Measurements from ENCODE around the gene PCBP3.

DNA sequence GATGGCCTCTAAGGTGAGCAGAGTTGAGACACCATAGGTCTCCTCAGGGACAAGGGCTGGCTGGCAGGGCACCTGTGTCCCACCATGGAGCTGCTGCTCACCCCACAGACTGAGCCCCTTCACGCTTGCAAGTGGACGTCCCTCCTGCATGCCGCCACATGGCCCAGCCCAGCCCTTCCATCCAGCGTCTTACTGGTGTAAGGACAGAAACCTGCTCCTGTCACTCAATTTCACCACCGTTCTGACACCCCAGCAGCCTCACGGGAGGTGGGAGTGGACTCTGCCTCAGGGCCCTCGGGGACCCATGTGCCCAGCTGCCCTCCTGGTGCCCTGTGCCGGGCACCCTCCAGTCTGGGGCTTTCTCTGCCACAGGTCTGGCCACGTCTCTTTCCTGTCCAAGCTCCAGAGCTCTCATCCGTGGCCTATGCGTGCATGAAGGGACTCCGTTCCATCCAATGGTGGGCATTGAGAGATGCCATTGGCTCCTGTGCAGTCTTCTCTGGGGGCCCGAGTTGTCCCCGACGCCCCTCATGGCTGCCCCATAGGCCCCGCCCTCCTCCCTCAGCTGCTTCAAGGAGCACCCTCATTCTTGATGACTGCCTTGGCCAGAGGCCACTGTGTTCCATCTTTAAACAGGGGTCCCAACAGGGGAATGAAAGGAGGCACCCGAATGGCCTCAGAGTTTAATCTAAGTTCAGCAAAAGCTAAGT, 295.4 kb downstream of the PCBP3 start:
- TF ChIP-seq GATA2 (IDR thresholded peaks at IDR 0.05; ENCODE audit: low read depth, low read length) (no peak), GATA3 (IDR thresholded peaks at IDR 0.05; ENCODE audit: low read depth, low read length) (no peak)
